Esophagus muscularis mucosa (tissue), 4 donors: ENCODE measurements around the gene ITGBL1. TPM values are rescaled to one million over a fixed set of nuclear protein-coding genes. Genes with fewer than 3 reads are reported as not detected.

ENCODE experiments used
- DNase-seq: peaks from one replicate; pipeline ENCODE4 v3.0.0-alpha.2; 2017; ENCODE audit errors: extremely low spot score
- H3K27ac ChIP-seq, 4 donors: fragments of 200-600 bp; sonication (generic); replicated peaks in 1 of 4; 1 replicate in 3 of 4; 2 replicates in 1 of 4; pipeline ENCODE4 v1.5.1; 2016 to 2019; ENCODE audit warnings: mild to moderate bottlenecking in 1 of 4
- H3K27me3 ChIP-seq, 4 donors: fragments of 200-600 bp; sonication (generic); one replicate each; pipeline versions ENCODE4 v1.5.1 to v1.6.0; 2016 to 2019
- H3K36me3 ChIP-seq, 4 donors: fragments of 200-600 bp; sonication (generic); one replicate each; pipeline ENCODE4 v1.5.1; 2016 to 2019
- H3K4me1 ChIP-seq, 4 donors: fragments of 200-600 bp; sonication (generic); one replicate each; pipeline ENCODE4 v1.5.1; 2016 to 2019
- H3K4me3 ChIP-seq, 4 donors: fragments of 200-600 bp; sonication (generic); 1 replicate in 2 of 4; 2 replicates in 2 of 4; pipeline ENCODE4 v1.5.1; 2016 to 2019; ENCODE audit warnings: mild to moderate bottlenecking in 4 of 4, moderate library complexity in 1 of 4
- H3K9me3 ChIP-seq, 4 donors: fragments of 200-600 bp; sonication (generic); 1 replicate in 3 of 4; 2 replicates in 1 of 4; pipeline ENCODE4 v1.5.1; 2016 to 2019
- EP300 ChIP-seq: sonication (generic); formaldehyde crosslinking; IDR thresholded peaks from one replicate; pipeline ENCODE4 v1.6.1; 2017; ENCODE audit warnings: antibody characterized with exemption
- POLR2A ChIP-seq: fragments of 450-650 bp; IDR thresholded peaks from one replicate; pipeline ENCODE4 v1.6.1; 2017; ENCODE audit warnings: antibody characterized with exemption, moderate library complexity, mild to moderate bottlenecking, low read depth
- POLR2AphosphoS5 ChIP-seq, 2 donors: sonication (generic); formaldehyde crosslinking; IDR thresholded peaks; one replicate each; pipeline ENCODE4 v1.6.1; 2017; ENCODE audit warnings: antibody characterized with exemption in 2 of 2
- WGBS: methylation state at CpG from one replicate; pipeline ENCODE4 v1.1.5; 2018; 5-methylcytosine and 5-hydroxymethylcytosine counted together
- intact Hi-C: fragments of 100-400 bp; cut with DNase I; formaldehyde crosslinking; loops from one replicate; pipeline ENCODE4 v1.15.1; 2023
- total RNA-seq, 4 donors: library from RNA; depleted of rRNA; stranded (reverse); fragments of >200 nt; gene quantifications; one replicate each; pipeline versions ENCODE4 v1.1.0 to v1.2.1, GENCODE V29; 2016
- TF ChIP-seq, protein P1 (sequence below), 3 experiments: fragments of 200-600 bp in 2 of 3; fragments of 450-650 bp in 1 of 3; sonication (generic) in 2 of 3; IDR thresholded peaks; one replicate each; pipeline ENCODE4 v1.5.1; 2017 to 2019; ENCODE audit warnings: antibody characterized with exemption in 3 of 3, mild to moderate bottlenecking in 2 of 3, moderate library complexity in 1 of 3

The ITGBL1 gene
- total RNA-seq, 4 donors from 2014 or later = 8.3 to 20.0 (median 13.8) TPM

DNA sequence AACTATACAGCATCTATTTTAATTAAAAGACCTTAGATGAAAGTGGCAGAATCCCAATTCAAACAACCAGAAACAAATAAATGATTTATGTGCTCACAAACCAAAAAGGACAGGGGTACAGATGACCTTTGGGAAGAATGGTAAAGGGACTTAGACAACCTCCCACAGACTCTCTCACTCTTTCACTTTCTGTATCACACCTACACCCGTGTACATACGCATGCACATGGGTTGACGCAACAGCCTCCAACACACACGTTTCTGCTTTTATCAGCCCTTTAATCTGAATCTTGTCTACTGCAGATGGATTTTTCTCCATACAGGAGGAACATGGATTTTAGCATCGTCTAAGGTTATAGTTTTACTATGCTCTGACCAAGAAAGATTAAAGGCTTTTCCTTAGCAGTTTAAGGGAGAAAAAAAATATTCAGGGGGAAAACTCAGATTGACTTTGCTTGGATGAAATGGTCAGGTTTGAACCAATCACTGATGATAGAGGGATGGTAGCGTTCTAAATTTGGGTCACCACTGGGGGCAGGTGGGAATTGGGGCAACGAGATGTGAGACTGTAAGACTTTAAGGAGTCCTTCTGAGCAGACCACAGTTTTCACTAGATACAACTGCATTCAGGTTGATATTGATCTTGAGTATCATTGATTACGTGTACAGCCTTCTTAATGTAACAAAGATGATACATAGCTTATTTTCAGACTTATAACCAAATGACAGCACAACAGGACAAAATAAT, 166.1 kb downstream of the ITGBL1 start:
- WGBS = 86% methylated on average over 8 of the region's 8 CpGs
- Histone ChIP-seq H3K4me3 (no peak overlapping the region), H3K27me3 (no peaks in the 10 kb centered on the region), H3K4me1 (peaks cover 0 to 3% (median 2%) of the 10 kb centered on the region in 4 donors), H3K27ac (no peak overlapping the region), H3K9me3 (no peaks in the 10 kb centered on the region), H3K36me3 (no peaks in the 10 kb centered on the region)
- intact Hi-C loops = no loop called here
- no peak for DNase-seq
- TF ChIP-seq POLR2A = no peak
- TF ChIP-seq, protein P1, sequence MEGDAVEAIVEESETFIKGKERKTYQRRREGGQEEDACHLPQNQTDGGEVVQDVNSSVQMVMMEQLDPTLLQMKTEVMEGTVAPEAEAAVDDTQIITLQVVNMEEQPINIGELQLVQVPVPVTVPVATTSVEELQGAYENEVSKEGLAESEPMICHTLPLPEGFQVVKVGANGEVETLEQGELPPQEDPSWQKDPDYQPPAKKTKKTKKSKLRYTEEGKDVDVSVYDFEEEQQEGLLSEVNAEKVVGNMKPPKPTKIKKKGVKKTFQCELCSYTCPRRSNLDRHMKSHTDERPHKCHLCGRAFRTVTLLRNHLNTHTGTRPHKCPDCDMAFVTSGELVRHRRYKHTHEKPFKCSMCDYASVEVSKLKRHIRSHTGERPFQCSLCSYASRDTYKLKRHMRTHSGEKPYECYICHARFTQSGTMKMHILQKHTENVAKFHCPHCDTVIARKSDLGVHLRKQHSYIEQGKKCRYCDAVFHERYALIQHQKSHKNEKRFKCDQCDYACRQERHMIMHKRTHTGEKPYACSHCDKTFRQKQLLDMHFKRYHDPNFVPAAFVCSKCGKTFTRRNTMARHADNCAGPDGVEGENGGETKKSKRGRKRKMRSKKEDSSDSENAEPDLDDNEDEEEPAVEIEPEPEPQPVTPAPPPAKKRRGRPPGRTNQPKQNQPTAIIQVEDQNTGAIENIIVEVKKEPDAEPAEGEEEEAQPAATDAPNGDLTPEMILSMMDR (IDR thresholded peaks at IDR 0.05) = no peak
- no peak for TF ChIP-seq POLR2AphosphoS5 (IDR thresholded peaks at IDR 0.05)
- TF ChIP-seq EP300 = no peak

DNA sequence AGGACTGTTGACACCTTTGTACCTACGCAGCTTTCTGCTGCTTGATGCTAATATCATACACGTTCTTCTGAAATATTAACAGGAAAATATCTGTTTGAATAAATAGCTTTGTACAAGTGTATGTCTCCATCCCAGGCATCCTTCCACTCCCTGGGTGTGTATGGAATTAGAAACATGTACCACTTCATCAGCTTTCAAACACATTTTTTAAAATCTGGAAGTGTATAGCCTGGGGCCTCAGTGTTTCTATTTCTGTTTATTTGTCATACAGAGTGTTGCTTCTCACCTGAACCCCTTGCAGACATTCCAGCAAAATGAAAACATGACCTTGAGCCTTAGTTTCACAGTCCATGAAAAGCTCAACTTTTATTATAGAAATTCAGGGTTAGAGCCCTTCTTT, 168.6 kb downstream of the ITGBL1 start:
- no peaks in the 10 kb centered on the region for H3K36me3 ChIP-seq
- WGBS = 78% methylated on average over 2 of the region's 2 CpGs
- DNase-seq = no peak
- TF ChIP-seq, protein P1 (IDR thresholded peaks at IDR 0.05) = no peak
- TF ChIP-seq POLR2AphosphoS5 (IDR thresholded peaks at IDR 0.05) (no peak), POLR2A (no peak), EP300 (no peak)
- no peaks in the 10 kb centered on the region for H3K27me3 ChIP-seq
- H3K4me1 ChIP-seq = peaks cover 0 to 15% (median 11%) of the 10 kb centered on the region in 4 donors
- no peaks in the 10 kb centered on the region for H3K9me3 ChIP-seq
- no peak overlapping the region for H3K27ac ChIP-seq
- H3K4me3 ChIP-seq = no peak overlapping the region
- intact Hi-C loops = no loop called here

DNA sequence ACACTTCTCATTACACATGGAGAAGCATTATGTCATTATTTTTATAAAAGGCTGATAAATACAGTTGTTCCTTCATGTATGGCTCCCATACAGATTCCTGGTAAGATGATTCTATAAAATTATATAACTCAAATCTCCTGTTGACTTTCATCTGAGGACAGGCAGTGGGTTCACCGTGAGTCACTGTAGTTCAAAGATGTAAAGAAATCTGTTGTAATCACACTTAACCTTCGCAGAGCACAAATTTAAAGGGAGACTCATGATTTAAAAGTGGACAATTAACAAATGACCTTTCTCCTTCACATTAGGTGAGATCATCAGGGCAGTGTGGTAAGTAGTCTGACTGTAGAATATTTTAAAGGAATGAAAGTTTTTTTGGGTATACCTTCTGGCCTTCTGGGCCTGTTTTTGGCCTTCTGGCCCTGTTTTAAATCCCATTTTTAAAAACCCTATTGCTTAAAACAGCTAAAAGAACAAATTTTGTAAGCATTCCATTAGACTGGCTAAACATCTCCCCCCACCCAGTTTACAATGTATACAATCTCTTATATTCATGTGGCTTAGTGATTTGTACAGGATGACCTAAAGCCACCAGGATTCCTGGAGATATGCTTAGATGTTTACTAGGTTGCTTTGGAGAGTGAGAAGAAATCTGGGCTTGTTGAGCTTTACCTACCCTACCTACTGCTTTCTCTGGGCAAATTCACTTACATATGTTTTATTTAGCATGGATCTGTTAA, 171.2 kb downstream of the ITGBL1 start:
- H3K27me3 ChIP-seq = no peaks in the 10 kb centered on the region
- 69% methylated on average over 2 of the region's 2 CpGs for WGBS
- no peak overlapping the region for H3K4me3 ChIP-seq
- TF ChIP-seq POLR2A (no peak), POLR2AphosphoS5 (IDR thresholded peaks at IDR 0.05) (no peak), EP300 (no peak)
- TF ChIP-seq, protein P1 (IDR thresholded peaks at IDR 0.05) = no peak
- peaks cover 0 to 23% (median 16%) of the 10 kb centered on the region in 4 donors for H3K4me1 ChIP-seq
- no peaks in the 10 kb centered on the region for H3K9me3 ChIP-seq
- no peak for DNase-seq
- H3K27ac ChIP-seq = peak overlapping the region; percentile 18 to 54 (median 34)
- intact Hi-C loops = no loop called here
- no peaks in the 10 kb centered on the region for H3K36me3 ChIP-seq

DNA sequence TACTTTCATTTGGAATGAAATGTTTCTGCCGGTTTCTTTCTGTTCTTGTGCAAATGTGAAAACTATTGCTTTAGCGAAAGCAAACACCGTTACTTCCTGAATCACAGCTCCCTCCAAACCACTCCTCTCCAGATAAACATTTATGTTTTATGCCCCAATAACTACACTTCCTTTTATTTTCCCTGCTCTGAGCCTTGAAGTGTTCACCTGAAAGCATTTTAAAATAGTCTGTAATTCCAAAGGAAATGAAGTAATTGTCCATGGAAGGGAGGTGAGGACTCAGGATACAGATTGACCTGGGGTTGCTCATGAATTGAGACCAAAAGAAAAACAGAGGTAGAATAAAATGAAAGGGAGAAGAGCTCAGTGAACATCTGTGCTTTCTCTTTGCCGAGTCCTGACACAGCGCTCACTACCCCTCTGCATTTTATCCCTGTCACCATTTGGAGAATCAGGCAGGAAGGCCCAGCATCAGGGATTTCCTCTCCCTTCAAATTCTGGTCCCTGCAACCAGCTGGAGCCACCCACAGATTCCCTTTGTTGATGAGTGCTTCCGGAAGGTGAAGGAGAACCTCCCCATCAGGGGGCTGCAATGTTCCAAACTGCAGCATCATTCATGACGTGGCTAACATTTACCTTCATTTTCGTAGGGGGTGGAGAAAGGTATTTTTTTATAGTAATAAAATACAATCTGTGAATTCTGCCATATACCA, 171.9 kb downstream of the ITGBL1 start:
- intact Hi-C loops = no loop called here
- H3K4me1 ChIP-seq = peaks cover 0 to 23% (median 16%) of the 10 kb centered on the region in 4 donors
- H3K27ac ChIP-seq = peak overlapping the region; percentile 18 to 54 (median 34)
- DNase-seq = no peak
- no peaks in the 10 kb centered on the region for H3K9me3 ChIP-seq
- no peaks in the 10 kb centered on the region for H3K36me3 ChIP-seq
- TF ChIP-seq POLR2A = no peak
- TF ChIP-seq POLR2AphosphoS5 (IDR thresholded peaks at IDR 0.05) = no peak
- no peak for TF ChIP-seq EP300
- TF ChIP-seq, protein P1 (IDR thresholded peaks at IDR 0.05) = no peak
- WGBS = 30% methylated on average over 8 of the region's 8 CpGs
- H3K4me3 ChIP-seq = no peak overlapping the region
- no peaks in the 10 kb centered on the region for H3K27me3 ChIP-seq
